HG03025 (cell line): Measurements from ENCODE around the gene ABL1.

Source experiments
- ATAC-seq: cut with Tn5 transposase; IDR thresholded peaks from one replicate; pipeline ENCODE4 v1.9.1; 2021; ENCODE audit warnings: mild to moderate bottlenecking, moderate library complexity; ENCODE audit not compliant: unreplicated experiment, low FRiP score

ABL1 gene

DNA sequence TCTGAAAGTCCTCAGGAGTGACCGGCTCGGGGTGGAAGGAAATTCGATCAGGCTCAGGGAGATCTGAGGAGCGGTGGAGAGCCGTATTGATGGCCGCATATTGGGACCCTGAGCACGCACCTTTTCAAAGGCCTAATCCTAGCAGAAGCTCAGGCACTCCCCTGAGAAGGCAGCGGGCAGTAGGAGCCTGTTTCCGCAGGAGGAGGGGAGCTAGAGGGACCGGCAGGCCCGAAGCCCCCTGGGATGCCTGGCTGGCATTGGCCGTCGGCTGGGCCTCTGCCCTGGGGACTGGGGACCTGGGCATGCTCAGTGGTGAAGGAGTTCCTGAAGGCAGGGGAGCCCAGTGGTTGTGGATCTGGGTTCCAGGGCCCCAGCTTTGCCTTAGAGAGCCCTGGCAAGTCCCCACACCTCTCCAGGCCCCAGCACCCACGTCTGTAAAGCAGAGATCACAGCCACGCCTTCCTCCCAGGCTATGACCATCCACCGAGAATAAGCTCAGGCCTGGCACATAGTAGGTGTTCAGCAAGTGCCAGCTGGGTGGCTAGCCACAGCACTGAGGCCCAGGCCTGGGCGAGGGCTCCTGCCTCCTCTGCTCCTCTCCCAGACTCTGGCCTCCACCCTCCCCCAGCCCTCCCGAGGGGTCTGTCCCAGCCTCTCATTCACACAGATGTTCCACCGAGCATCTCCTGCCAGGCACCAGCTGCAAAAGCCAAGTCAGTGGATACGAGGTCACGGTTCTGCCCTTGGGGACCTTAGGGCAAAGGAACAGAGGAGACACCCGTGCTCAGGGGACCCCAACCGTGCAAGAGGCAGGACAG is 78.8 kb downstream of the ABL1 start:
- no peak for ATAC-seq

DNA sequence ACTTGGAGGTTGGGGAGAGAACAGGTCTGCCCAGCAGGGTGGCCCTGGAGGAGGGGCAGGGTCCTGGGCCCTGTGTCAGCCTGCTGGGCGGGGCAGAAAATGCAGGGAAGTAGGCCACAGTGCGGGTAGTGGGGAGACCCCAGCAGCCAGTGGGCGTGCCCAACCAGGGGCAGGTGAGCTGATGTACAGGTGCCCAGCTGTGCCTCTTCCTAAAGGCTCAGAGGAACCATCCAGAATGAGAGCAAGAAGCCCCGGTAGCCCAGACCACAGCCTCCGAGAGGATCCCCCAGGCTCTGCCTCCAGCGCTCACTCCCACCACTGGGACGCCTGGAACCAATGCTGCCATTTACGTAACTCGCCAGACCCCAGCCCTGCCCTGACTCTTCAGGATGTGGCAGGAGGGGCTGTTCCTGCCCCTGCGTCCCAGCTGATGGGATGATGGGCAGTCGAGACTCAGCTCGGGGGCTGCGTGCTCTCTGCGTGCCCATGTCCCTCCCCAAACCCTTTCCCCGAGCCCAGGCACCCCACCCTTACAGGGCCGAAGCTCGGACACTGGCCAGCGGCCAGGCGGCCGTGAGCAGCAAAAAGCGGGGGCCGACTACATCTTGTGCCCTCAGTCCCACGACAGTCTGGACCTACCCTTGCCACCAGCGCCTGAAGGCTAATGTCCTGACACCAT is 79.5 kb downstream of the ABL1 start:
- no peak for ATAC-seq

GRCh38 chr9:130915096-130915447 is 80.0 kb downstream of the ABL1 start:
- no peak for ATAC-seq

DNA sequence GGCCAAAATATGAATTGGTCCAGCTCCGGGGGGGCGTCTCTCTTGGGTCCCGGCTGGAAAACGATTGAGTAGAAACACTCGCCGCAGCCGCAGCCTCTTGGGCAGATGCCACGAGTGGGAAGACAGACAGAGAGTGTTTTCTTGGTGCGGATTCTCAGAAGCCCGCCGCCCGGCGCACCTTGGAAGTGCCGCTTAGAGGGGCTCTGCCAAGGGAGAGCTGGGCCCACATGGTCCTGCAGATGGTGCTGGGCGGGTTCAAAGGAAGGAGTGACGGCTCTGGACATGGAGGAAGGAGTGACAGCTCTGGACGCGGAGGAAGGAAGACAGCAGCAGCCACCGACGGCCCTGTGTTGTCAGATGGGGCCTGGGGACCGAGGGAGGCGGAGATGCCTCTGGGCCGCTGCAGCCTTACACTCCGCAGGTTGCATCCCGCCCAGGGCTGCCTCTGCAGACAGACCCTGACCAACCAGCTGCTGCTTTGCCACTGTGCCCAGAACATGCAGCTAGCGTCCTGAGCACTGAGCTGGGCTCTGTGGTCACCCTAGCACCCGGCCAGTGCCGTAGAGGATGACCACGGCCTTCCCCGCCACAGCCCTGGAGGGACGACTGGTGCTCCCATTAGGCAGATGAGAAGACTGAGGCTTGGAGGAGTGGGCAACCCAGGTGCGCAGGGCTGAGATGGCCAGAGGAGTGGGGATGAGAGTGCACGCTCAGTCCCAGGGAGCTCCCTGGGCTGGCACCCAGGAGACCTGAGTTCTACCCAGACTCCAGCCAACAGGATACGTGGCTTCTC is 82.3 kb downstream of the ABL1 start:
- no peak for ATAC-seq

GRCh38 chr9:130918101-130918825 is 83.2 kb downstream of the ABL1 start:
- no peak for ATAC-seq

DNA sequence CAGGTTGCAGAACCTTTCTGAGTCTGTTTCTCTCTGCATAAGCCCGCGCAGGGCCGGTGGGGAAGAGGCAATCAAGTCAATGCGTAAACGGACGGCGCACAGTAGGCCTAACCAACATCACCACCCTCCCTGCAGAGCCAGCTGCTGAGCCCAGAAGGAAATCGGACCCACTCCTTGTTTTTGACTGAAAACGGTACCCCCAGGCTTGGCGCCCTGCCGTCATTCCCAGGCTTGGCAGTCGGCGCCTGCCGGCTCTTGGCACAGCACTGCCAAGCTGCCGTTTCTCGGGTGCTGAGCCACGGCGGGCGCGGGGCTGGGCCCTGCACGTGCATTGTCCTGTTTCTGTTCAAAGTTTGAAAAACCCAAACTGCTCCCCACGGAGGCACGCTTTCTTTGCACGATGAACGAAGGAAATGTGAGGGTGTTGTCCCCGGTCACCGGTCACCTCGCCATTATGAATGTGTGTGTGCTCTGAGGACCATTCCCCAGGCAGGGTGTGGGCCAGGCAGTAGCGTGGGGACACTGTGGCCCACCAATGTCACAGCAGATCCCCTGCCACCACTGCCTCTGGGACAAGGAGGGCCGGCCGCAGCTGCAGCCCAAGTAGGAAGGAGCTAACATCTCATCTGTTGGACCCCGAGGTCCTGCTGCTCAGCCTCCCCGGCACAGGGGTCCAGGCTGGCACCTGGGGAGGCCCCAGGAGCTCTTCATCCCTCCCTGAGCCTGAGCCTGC is 83.9 kb downstream of the ABL1 start:
- ATAC-seq: no peak

- ATAC-seq: no peak
These were observed 84.6 kb downstream of the ABL1 start for GRCh38 chr9:130919559-130920145.

- no peak for ATAC-seq
These were observed 85.2 kb downstream of the ABL1 start for GRCh38 chr9:130920233-130920632.

- no peak for ATAC-seq
These were observed 85.8 kb downstream of the ABL1 start for GRCh38 chr9:130920762-130921299.

DNA sequence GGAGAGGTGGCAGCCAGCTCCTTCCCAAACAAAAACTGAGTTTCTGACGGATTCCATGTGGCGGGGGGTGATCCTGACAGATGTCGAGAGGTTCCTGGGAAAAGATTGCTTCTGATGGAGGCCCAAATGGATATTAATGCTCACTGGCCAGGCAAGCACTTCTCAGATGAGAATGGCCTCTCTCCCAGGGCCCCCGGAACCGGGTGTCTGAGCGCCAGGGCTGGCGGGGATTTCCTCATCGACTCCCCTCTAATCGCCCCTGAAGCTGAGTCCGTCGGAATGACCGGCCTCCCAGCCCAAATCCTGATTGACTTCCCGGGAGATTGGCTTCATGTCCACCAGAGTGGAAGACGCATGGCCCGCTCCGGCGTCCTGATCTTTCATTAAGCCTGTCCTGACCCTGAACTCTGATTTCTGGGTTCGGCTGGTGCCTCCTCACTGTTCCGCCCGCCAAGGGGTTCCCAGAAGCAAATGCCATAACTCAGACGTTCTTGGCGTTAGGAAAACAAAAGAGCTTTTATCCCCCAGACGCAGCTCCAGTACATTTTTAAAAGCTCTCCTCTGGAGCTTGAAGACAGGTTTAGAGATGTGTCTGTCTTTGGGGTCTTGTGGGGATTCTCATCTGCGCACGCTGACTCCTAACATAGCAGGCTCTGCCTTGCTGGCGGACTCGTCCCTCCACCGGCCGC is 86.4 kb downstream of the ABL1 start:
- ATAC-seq: no peak

DNA sequence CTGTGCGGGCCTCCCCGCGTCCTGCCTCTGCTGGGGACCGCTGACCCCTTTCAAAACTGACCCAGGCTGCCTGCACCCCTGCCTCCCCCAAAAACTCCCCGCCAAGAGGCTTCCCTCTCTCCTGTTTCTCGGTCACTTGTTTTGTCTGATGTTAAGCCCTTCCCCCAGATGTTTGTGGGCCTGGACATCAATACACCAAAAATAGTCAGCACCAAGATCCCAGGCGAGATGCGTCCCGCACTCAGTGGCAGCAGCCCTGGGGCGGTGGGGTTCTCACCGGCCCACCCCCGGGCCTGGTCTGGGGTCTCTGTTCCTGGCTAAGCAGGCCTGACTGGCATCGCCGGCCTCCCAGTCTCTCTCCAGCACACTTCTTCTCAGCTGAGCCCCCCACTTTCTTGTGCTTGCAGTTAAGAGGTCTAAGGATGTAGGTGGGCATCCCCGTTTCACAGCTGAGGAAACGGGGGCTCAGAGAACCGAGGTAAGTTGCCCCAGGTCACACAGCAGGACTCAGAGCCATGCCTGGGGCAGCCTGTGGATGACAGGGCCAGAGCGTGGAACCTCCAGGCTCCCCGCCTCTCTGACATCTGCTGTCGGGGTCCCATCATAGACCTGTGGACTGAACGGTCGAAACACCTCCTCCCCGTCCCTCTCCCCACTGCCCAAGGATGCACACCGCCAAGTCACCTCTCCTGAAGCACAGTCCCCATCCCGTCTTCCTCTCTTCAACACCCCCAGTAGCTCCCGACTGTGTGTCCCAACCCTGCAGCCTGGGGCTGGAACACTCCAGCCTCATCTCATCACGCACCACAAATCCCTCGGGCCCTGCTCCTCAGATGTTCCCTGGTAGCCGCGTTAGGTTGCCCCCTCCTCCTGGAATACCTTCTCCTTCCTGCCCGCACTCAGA is 87.2 kb downstream of the ABL1 start:
- ATAC-seq: no peak

DNA sequence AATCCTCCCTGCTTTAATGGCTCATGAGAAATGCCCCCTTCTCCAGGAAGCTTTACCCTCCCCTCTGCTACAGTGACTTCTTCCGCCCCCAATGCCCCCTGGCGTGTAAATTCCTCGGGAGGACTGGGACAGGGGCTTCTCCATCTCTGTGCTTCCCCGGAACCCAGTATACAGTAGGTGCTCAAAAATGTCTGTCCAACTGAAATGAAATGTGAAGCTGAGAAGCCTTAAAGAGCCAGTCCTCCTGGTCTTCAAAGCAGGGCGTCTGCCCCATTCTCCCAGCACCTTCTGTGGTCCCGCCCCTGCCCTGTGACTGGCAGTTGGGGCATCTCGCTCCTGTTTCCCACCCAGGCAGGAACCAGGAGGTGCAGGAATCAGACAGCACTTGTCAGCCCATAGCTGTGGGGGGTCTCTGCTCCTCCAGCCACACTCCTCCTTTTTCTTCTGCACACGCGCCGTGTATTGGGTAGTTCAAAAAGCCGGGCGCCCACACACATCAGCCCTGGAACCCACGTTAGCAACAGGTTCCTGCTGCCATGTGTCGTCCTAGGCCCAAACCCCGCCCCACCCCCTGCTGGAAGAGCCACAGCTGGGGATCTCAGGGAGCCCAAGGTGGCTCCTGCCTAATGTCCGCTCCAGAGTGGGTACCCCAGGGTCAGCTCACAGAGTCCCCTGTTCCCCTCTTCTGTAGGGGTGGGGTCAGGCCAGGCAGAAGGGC is 88.0 kb downstream of the ABL1 start:
- ATAC-seq: no peak

- ATAC-seq: no peak
These were observed 88.8 kb downstream of the ABL1 start for GRCh38 chr9:130923611-130924447.

DNA sequence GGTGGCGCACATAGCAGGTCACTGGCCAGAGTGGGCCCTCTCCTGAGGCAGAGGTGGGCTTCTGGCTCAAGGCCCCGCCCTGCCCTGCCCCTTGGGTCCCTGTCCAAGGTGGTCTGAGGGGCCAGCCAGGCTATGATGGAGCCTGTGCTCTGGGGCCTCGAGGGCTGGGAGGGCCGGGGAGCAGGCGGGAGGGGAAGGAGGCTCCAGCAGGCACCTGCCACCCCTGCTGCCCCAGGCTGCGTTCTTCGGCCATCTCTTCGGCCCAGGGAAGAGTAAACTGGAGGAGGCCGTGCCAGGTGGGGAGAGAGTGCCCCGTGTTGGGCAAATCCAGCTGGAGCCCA is 89.4 kb downstream of the ABL1 start:
- ATAC-seq: no peak

DNA sequence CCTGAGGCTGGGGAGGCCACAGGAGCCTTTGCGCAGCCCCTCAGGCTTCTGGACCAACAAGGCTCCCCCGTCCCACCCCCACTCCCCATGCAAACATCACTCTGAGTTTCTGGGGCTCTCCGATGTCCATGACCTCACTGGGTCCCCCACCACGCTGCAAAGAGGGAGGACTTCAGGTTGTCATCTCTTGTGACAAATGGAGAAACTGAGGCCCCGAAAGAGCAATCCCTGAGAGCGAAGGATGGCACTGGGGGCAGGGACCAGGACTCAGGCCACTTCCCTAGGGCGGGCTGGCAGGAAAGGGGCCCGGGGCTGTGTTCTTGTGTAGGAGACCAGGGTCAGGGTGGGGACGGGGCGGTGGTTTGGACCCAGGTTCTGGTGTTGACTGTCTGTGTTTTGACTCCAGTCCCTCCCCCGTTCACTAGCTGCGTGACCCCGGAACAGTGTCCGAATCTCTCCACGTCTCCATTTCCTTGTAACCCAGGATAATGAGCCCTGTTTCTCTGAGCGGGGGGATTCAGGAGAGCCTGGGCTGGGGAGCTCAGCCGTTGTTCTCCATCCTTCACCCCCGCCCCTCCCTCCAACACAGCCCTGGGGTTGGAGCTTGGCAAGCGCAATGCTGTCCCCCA is 90.1 kb downstream of the ABL1 start:
- ATAC-seq: no peak

DNA sequence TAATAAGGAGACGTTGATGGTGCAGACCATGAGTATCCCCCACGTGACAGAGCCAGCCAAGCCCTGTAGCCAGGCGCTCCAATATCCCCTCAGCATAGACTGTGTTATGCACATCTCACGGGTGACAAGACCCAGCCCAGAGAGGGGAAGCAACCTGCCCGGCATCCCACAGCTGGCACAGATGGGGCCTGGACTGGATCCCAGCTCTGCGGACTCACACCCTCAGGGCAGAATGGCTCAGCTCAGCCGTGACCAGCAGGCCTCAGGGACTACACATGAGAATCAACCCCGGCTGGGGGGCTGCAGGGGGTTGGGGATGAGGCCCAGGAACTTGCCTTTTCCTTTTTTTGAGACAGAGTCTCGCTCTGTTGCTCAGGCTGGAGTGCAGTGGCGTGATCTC is 92.3 kb downstream of the ABL1 start:
- no peak for ATAC-seq
